Measurements from ENCODE around the gene PTPRM. TPM values are rescaled to one million over a fixed set of nuclear protein-coding genes. Genes with fewer than 3 reads are reported as not detected.

Gene PTPRM
- total and polyA plus RNA-seq, 2 experiments from 2014 or later: 1.6 to 5.3 TPM

DNA sequence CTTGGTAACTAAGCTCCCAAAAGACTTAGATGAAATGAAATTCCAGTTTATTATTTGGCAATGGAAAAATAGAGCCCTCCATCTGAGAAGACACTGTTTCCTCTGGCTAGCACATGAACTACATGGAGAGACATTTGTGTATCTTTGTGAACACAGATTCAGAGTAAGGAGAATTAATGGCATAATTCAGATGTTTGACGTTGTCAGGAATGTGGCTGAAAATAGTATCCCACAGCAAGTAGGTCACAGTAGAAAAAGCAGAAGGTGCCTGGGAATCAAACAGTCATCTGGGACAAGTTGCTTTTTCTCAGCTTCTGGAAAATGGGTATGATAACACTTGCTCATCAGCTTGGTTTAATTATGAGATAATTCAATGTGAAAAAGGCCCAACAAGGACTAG, 288.6 kb downstream of the PTPRM start:
- Mint-ChIP-seq H3K4me3 (no peak overlapping the region), H3K9me3 (peaks cover 8% of the 10 kb centered on the region; the same call in 1 of the 3 replicates)
- no peak for DNase-seq (ENCODE audit: low spot score)

More for the DNA sequence above, 288.6 kb downstream of the PTPRM start:
- H3K27ac ChIP-seq (ENCODE audit: low read depth): no peak overlapping the region
- no peak overlapping the region for H2AFZ ChIP-seq
- no peak for TF ChIP-seq NANOG (IDR thresholded peaks at IDR 0.05; ENCODE audit: borderline replicate concordance)
- TF ChIP-seq JUNB (IDR thresholded peaks at IDR 0.05; ENCODE audit: unreplicated experiment): no peak
- TF ChIP-seq STAT1 (IDR thresholded peaks at IDR 0.05; ENCODE audit: unreplicated experiment): no peak
- no peak for TF ChIP-seq POLR2AphosphoS5 (IDR thresholded peaks at IDR 0.05; ENCODE audit: low read depth)
- no peak for TF ChIP-seq CREB1 (CRISPR knock-in tag; IDR thresholded peaks at IDR 0.05; ENCODE audit: low read depth)
- TF ChIP-seq, protein P1, sequence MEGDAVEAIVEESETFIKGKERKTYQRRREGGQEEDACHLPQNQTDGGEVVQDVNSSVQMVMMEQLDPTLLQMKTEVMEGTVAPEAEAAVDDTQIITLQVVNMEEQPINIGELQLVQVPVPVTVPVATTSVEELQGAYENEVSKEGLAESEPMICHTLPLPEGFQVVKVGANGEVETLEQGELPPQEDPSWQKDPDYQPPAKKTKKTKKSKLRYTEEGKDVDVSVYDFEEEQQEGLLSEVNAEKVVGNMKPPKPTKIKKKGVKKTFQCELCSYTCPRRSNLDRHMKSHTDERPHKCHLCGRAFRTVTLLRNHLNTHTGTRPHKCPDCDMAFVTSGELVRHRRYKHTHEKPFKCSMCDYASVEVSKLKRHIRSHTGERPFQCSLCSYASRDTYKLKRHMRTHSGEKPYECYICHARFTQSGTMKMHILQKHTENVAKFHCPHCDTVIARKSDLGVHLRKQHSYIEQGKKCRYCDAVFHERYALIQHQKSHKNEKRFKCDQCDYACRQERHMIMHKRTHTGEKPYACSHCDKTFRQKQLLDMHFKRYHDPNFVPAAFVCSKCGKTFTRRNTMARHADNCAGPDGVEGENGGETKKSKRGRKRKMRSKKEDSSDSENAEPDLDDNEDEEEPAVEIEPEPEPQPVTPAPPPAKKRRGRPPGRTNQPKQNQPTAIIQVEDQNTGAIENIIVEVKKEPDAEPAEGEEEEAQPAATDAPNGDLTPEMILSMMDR (conservative IDR thresholded peaks at IDR 0.05; ENCODE audit: low read depth in 2 of 2): no peak
- no peak for TF ChIP-seq EZH2 (IDR thresholded peaks at IDR 0.05; ENCODE audit: low read depth, unreplicated experiment)
- TF ChIP-seq EZH2phosphoT487 (IDR thresholded peaks at IDR 0.05; ENCODE audit: unreplicated experiment): no peak
- TF ChIP-seq, protein P2, sequence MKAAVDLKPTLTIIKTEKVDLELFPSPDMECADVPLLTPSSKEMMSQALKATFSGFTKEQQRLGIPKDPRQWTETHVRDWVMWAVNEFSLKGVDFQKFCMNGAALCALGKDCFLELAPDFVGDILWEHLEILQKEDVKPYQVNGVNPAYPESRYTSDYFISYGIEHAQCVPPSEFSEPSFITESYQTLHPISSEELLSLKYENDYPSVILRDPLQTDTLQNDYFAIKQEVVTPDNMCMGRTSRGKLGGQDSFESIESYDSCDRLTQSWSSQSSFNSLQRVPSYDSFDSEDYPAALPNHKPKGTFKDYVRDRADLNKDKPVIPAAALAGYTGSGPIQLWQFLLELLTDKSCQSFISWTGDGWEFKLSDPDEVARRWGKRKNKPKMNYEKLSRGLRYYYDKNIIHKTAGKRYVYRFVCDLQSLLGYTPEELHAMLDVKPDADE (IDR thresholded peaks at IDR 0.05): no peak
- TF ChIP-seq, protein P3, sequence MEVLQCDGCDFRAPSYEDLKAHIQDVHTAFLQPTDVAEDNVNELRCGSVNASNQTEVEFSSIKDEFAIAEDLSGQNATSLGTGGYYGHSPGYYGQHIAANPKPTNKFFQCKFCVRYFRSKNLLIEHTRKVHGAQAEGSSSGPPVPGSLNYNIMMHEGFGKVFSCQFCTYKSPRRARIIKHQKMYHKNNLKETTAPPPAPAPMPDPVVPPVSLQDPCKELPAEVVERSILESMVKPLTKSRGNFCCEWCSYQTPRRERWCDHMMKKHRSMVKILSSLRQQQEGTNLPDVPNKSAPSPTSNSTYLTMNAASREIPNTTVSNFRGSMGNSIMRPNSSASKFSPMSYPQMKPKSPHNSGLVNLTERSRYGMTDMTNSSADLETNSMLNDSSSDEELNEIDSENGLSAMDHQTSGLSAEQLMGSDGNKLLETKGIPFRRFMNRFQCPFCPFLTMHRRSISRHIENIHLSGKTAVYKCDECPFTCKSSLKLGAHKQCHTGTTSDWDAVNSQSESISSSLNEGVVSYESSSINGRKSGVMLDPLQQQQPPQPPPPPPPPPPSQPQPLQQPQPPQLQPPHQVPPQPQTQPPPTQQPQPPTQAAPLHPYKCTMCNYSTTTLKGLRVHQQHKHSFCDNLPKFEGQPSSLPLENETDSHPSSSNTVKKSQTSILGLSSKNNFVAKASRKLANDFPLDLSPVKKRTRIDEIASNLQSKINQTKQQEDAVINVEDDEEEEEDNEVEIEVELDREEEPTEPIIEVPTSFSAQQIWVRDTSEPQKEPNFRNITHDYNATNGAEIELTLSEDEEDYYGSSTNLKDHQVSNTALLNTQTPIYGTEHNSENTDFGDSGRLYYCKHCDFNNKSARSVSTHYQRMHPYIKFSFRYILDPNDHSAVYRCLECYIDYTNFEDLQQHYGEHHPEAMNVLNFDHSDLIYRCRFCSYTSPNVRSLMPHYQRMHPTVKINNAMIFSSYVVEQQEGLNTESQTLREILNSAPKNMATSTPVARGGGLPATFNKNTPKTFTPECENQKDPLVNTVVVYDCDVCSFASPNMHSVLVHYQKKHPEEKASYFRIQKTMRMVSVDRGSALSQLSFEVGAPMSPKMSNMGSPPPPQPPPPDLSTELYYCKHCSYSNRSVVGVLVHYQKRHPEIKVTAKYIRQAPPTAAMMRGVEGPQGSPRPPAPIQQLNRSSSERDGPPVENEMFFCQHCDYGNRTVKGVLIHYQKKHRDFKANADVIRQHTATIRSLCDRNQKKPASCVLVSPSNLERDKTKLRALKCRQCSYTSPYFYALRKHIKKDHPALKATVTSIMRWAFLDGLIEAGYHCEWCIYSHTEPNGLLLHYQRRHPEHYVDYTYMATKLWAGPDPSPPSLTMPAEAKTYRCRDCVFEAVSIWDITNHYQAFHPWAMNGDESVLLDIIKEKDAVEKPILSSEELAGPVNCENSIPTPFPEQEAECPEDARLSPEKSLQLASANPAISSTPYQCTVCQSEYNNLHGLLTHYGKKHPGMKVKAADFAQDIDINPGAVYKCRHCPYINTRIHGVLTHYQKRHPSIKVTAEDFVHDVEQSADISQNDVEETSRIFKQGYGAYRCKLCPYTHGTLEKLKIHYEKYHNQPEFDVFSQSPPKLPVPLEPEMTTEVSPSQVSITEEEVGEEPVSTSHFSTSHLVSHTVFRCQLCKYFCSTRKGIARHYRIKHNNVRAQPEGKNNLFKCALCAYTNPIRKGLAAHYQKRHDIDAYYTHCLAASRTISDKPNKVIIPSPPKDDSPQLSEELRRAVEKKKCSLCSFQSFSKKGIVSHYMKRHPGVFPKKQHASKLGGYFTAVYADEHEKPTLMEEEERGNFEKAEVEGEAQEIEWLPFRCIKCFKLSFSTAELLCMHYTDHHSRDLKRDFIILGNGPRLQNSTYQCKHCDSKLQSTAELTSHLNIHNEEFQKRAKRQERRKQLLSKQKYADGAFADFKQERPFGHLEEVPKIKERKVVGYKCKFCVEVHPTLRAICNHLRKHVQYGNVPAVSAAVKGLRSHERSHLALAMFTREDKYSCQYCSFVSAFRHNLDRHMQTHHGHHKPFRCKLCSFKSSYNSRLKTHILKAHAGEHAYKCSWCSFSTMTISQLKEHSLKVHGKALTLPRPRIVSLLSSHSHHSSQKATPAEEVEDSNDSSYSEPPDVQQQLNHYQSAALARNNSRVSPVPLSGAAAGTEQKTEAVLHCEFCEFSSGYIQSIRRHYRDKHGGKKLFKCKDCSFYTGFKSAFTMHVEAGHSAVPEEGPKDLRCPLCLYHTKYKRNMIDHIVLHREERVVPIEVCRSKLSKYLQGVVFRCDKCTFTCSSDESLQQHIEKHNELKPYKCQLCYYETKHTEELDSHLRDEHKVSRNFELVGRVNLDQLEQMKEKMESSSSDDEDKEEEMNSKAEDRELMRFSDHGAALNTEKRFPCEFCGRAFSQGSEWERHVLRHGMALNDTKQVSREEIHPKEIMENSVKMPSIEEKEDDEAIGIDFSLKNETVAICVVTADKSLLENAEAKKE (CRISPR knock-in tag; IDR thresholded peaks at IDR 0.05): no peak
- TF ChIP-seq, protein P4, sequence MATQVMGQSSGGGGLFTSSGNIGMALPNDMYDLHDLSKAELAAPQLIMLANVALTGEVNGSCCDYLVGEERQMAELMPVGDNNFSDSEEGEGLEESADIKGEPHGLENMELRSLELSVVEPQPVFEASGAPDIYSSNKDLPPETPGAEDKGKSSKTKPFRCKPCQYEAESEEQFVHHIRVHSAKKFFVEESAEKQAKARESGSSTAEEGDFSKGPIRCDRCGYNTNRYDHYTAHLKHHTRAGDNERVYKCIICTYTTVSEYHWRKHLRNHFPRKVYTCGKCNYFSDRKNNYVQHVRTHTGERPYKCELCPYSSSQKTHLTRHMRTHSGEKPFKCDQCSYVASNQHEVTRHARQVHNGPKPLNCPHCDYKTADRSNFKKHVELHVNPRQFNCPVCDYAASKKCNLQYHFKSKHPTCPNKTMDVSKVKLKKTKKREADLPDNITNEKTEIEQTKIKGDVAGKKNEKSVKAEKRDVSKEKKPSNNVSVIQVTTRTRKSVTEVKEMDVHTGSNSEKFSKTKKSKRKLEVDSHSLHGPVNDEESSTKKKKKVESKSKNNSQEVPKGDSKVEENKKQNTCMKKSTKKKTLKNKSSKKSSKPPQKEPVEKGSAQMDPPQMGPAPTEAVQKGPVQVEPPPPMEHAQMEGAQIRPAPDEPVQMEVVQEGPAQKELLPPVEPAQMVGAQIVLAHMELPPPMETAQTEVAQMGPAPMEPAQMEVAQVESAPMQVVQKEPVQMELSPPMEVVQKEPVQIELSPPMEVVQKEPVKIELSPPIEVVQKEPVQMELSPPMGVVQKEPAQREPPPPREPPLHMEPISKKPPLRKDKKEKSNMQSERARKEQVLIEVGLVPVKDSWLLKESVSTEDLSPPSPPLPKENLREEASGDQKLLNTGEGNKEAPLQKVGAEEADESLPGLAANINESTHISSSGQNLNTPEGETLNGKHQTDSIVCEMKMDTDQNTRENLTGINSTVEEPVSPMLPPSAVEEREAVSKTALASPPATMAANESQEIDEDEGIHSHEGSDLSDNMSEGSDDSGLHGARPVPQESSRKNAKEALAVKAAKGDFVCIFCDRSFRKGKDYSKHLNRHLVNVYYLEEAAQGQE (IDR thresholded peaks at IDR 0.05; ENCODE audit: unreplicated experiment): no peak
- no peak for TF ChIP-seq ZNF331 (CRISPR knock-in tag; IDR thresholded peaks at IDR 0.05; ENCODE audit: low read depth)
- TF ChIP-seq ZNF114 (CRISPR knock-in tag; IDR thresholded peaks at IDR 0.05): no peak
- no peaks in the 10 kb centered on the region for H3K27me3 ChIP-seq (ENCODE audit: insufficient read depth)
- H3K4me1 ChIP-seq (ENCODE audit: insufficient read depth): no peaks in the 10 kb centered on the region
- no peaks in the 10 kb centered on the region for H3F3A ChIP-seq (replicated peaks; ENCODE audit: low read depth)
- no peaks in the 10 kb centered on the region for H3K4me1 Mint-ChIP-seq
- H4K20me1 ChIP-seq (replicated peaks; ENCODE audit: insufficient read depth): no peaks in the 10 kb centered on the region
- H3K36me3 Mint-ChIP-seq (ENCODE audit: low read depth): no peaks in the 10 kb centered on the region; the same call in 2 of the 3 replicates
- ATAC-seq: no peak
- H3K79me2 ChIP-seq (replicated peaks; ENCODE audit: insufficient read depth): no peaks in the 10 kb centered on the region
- no peaks in the 10 kb centered on the region for H3K36me3 ChIP-seq (ENCODE audit: insufficient read depth)
- H3K27me3 Mint-ChIP-seq (ENCODE audit: insufficient read depth, low read depth, poor library complexity): peaks cover 2% of the 10 kb centered on the region
- H3K27ac Mint-ChIP-seq: no peak overlapping the region
- no peak overlapping the region for H3K4me3 ChIP-seq
- no peaks in the 10 kb centered on the region for H3K9me2 ChIP-seq (ENCODE audit: insufficient read depth)
- no peak overlapping the region for H3K4me2 ChIP-seq
